GM23248 (cell line): ENCODE results near the gene UBE2I.

Experiments used
- EZH2 ChIP-seq: fragments of 200-600 bp; sonication (generic); IDR thresholded peaks from 2 replicates; pipeline ENCODE4 v1.6.1; 2018; ENCODE audit warnings: antibody characterized with exemption, mild to moderate bottlenecking; ENCODE audit not compliant: insufficient read depth, poor library complexity, severe bottlenecking
- EZH2phosphoT487 ChIP-seq: fragments of 200-600 bp; sonication (generic); IDR thresholded peaks from 2 replicates; pipeline ENCODE4 v1.6.1; 2018; ENCODE audit warnings: antibody characterized with exemption, moderate library complexity, mild to moderate bottlenecking, low read depth; ENCODE audit not compliant: insufficient read depth

GRCh38 chr16:1318268-1318545 lies 8.8 kb downstream of the UBE2I start:
- TF ChIP-seq EZH2 = no peak
- no peak for TF ChIP-seq EZH2phosphoT487
